RPMI8226 (cell line): Measurements from ENCODE around the gene HELZ.
"Not testable (repeated sequence)": the region's sequence is repeated elsewhere in the genome, so short reads cannot be mapped to it uniquely, and the experiment has no call there.

Source experiments
- DNase-seq: peaks from one replicate; pipeline ENCODE4 v3.0.0-alpha.2; 2015

Gene HELZ

GRCh38 chr17:67180275-67180674 is 64.7 kb downstream of the HELZ start:
- no peak for DNase-seq

DNA sequence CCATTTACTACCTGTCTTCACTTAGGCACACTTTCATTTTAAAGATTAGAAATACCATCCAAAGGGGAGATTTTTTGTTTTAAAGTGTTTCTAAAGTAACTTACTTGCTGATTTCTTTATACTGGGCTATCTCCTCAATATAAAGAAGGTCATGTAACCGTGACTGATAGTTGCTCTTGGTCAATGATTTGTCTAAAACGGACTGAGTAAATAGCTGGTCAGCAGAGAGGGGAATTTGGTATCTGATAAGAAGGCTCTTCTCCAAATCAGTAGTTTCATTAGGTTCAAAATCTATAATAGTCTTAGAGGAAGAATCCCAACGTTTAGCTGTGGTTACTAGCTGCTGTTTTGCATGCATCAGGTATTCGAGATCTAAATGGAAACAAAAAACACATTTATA is 66.4 kb downstream of the HELZ start:
- no peak for DNase-seq

- no peak for DNase-seq
Observed at GRCh38 chr17:67177732-67178131, 67.3 kb downstream of the HELZ start.

DNA sequence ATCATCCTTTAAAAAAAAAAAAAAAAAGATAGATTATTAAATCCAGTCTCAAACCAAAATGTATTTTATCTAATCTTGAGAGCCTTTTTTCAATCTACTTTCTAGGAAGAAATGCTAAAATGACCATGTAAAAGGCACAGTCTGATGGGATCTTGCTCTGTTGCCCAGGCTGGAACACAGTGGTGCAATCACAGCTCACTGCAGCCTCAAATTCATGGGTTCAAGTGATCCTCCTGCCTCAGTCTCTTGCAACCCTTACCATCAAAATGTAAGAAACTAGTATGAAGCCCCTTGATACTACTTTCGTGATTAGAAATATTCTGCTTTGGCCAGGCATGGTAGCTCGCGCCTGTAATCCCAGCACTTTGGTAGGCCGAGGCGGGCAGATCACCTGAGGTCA is 70.8 kb downstream of the HELZ start:
- no peak for DNase-seq

DNA sequence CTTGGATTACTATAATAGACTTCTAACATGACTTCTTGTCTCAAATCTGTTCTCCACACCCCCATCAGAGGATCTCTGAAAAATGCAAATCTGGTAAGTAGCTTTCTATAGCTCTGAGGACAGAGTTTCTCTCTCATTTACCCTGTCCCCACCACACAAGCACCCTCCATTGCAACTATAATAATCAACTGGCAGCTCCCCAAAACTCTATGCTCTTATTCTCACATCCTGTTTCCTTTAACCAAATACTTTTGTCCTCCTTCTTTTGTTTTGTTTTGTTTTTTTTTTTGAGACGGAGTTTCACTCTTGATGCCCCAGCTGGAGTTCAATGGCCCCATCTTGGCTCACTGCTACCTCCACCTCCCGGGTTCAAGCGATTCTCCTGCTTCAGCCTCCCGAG is 73.4 kb downstream of the HELZ start:
- peak; percentile 79 for DNase-seq

DNA sequence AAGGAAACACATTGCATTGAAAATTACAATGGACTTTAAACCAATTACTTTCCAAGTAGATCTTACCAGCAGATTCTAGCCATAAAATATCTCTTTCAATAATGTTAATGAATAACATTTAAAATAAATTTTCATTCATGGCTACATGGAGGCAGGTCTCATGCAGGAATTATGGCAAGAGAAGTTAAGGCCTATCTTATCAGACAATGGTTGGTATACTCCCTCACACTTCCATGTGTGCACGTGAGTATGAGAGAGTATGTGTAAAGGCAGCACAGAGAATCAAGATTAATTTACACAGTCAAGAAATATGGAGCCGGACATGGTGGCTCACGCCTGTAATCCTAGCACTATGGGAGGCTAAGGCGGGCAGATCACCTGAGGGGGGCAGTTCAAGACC is 76.5 kb downstream of the HELZ start:
- no peak for DNase-seq

DNA sequence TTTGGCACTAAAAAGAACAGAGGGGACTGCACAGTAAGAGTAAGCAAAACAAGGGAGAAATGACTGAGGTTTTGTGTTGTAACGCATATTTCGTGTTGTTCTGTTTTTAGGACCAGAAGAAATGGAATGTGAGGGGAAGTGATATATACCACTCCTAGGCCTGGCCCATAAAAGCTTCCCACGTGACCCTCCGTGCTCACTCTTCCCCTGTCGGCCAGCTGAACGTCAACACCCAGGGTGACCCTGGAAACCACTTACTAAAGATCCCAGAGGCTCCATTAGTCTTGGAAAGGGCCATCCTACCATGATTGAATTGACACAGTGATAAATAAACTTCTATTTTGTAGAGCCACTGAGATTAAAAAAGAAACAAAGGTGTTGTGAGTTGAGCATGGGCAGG is 79.8 kb downstream of the HELZ start:
- no peak for DNase-seq

GRCh38 chr17:67164302-67164701 is 80.7 kb downstream of the HELZ start:
- no peak for DNase-seq

DNA sequence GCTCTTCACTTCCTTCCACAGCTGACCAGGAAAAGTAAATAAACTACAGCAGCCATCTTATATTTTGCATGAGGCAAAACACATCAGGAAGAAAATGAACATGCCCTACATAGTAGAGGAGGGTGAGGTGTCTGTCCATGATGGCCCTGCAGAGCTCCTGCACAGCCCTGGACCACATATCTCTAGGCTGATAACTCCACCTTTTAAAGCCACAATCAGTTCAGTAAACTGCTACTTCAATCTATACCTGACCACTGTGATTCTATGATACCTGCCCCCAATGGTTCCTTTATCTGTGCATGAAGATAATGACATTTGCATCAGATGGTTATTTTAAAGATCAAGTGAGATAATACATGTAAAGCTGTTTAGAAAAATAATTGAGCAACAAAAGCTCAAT is 82.2 kb downstream of the HELZ start:
- DNase-seq = no peak

- DNase-seq = no peak
Observed at GRCh38 chr17:67161573-67161972, 83.4 kb downstream of the HELZ start.

- no peak for DNase-seq
Observed at GRCh38 chr17:67160791-67161190, 84.2 kb downstream of the HELZ start.

DNA sequence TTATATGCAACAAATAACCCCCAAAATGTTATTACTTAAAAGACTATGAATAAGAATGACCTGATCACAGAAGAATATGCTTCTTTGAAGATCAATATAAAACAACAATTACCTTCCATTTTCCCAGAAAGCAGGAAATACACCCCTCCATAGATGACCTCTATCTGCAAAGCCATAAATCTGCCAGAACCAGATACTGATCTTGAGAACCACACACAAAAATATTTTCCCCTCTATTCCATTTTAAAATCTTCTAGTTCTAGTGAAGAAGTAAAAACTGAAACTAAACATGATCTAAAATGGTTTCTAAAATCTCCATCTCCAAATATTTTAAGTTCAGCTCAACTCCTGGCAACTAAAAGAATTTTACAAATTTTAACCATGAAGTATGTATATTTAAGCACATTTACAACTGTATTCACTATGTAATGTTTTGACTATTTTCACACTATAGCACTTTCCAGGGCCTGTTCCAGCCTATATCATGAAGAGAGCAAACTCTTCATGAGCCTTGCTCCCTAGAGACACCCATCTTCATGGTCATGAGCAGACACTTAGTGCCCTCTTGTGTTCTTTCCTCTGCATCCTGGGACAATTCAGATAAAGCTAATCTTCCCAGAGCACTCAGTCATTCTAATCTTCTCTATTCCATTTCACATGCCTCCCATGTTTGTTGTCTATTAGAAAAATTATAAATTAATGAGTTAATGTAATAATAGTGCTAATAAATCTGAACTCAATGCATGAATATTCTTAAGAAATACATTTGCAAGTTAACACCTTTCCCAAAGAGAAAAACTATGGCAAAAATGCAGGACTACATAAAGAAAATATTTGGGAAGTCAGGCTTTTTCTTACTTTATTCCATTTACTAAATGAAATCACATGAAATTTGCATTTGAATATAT is 87.0 kb downstream of the HELZ start:
- DNase-seq = no peak

DNA sequence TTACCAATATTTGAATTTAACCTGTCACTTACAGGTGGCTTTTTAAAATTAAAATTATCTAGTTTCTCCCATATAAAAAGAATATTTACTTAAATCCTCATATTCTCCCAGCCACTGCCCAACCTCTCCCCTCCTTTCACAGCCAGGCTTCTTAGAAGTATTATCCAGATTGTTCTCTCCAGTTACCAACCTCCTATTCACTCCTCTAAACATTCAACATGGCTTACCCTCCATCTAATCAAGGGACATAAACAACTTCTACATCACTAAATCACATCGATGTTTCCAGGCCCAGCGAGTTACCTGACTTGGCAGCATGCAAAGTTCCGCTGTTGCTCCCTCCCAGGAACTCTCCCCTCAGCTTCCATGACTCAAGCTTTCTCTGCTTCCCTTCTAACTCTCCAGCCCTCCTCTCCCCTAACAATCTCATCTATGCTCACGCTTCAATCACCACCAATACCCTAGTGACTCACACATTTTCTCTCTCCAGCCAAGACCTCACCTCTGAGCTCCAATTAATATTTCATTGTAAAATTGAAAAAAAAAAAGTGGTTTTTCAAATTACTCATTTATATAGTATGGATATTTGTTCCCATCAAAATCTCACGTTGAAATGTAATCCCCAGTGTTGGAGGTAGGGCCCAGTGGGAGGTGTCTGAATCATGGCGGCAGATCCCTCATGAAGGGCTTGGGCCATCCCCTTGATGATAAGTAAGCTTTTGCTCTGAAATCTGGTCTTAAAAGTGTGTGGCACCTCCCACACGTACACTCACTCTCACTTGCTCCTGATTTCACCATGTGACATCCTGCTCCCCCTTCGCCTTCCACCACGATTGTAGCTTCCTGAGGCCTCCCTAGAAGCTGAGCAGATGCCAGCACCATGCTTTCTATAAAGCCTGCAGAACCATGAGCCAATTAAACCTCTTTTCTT is 88.5 kb downstream of the HELZ start:
- no peak for DNase-seq

- no peak for DNase-seq
Observed at GRCh38 chr17:67152824-67153223, 92.2 kb downstream of the HELZ start.

DNA sequence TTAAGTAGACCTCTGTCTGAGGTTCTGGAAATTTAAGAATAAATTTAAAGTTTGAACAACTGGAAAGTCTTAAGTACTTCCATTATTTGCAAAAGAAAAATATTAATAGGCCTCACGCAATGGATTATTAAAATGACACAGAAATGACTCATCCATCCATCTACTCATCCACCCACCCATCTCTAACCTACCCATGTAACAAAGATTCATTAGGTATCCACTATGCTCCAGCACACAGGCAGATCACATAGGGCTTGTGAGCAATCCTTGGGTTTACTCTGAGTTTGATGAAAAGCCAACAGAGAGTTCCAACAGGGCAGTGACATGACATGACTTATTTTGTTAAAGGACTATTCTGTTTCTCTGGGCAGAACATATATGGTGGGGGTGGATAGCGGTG is 93.3 kb downstream of the HELZ start:
- DNase-seq = no peak

DNA sequence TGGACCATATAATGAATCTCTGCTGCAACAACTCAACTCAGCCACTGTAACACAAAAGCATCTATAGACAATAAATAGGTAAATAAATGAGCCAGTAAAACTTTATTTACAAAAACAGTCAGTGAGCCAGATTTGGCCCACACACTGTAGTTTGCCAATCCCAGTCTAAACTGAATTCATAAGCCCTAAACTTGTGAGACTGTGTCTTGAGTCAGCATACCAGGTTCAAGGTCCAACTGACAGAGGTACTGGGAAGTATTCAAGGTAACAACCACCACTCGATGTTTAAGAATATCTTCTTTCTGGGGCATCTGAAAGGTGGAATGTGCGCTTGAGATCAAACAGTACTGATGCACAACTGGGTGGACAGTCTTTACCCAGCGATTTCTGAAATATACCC is 94.2 kb downstream of the HELZ start:
- DNase-seq = no peak

- DNase-seq = no peak
Observed at GRCh38 chr17:67148352-67148751, 96.6 kb downstream of the HELZ start.

GRCh38 chr17:67145183-67145805 is 99.7 kb downstream of the HELZ start:
- no peak for DNase-seq

- DNase-seq = no peak
Observed at GRCh38 chr17:67143318-67143717, 101.7 kb downstream of the HELZ start.

DNA sequence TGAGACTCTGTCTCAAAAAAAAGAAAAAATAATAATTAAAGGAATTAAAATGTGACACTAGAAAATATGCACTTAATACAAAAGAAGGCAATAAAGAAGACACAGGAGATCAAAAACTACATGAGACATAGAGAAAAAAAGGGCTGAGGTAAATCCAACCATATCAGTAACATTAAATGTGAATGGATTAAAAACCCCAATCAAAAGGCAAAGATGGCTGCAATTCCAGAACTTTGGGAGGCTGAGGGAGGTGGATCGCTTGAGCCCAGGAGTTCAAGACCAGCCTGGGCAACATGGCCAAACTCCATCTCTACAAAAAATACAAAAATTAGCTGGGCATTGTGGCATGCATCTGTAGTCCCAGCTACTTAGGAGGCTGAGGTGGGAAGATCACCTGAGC is 103.0 kb downstream of the HELZ start:
- not testable (repeated sequence) for DNase-seq

DNA sequence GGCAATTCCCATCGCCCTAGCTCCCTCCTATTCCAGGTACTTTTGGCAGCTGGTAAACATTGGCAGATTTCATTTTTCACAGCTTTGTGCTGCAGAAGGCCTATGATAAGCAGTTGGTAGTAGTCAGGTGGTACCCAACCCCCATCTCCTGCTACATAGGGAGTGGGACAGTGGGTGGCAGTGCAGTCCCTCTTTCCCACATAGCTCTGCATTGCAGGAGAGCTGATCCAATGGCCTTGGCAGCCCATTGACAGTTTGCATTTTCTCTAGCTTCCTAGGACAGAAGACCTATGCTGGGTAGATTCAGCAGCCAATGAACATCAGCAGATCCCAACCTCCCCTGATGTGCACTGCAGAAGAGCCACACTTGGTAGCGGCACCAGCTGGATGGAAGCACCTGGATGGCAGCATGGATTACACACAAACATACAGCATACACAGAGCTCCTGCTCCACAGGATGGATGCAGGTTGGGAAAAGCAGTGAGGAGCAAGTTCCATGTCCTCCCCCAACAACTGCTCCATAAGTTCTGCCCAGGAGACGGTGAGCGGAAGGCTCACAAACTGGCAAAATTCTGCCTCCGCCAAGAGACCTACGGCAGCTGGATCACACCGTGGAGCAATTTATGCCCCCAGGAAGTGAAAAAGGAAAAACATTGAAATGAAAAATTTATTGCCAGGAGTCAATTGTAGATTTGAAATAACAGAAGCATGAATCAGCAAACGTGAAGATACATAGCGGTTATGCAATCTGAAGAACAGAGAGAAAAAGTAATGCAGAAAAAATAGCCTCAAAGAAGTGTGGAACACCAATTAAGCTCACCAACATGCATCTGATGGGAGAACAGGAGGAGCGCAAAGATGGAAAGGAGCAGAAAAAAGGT is 105.0 kb downstream of the HELZ start:
- DNase-seq = no peak

GRCh38 chr17:67139289-67139688 is 105.7 kb downstream of the HELZ start:
- no peak for DNase-seq
